GM18907 (cell line): Measurements from ENCODE around the gene FLNB.

ENCODE experiments used
- ATAC-seq: cut with Tn5 transposase; IDR thresholded peaks from one replicate; pipeline ENCODE4 v1.9.1; 2021; ENCODE audit warnings: mild to moderate bottlenecking, moderate library complexity; ENCODE audit not compliant: unreplicated experiment

Gene FLNB

DNA sequence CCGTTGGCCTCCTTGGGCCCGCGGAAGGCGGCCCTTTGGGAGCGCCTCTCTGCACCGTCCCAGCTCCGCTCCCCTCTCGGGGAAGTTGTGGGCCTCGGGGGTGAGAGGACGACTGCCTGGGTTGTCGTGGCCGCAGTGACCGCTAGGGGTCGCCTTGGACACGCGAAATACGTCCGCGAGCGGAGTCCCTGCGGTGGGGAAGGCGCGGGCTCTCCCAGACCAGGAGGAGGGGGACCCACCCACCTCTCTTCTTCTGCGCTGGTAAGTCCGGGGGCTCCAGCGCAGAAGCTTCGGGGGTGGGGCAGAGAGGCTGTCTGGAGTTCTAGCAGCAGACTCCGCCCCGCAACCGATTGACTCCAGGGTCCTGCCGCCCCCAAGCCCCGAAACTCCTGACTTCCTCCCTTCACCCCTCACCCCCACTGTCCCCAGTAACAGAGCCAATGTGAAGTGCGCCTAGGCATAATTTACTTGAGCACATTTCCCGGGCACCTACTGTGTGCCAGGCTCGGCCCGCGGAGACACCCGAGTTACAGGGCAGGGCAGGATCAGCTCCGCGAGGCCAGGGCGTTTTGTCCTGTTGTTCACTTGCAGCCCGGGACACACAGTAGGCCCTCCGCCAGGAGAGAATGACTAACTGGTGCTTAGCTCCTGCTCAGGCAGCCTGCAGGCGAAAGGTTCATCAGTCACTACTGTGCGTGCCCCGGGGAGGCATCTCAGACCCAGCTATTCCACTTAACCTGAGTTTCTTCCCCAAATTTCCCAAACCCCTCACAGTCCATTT, 169.7 kb downstream of the FLNB start:
- peak; percentile 72 for ATAC-seq

DNA sequence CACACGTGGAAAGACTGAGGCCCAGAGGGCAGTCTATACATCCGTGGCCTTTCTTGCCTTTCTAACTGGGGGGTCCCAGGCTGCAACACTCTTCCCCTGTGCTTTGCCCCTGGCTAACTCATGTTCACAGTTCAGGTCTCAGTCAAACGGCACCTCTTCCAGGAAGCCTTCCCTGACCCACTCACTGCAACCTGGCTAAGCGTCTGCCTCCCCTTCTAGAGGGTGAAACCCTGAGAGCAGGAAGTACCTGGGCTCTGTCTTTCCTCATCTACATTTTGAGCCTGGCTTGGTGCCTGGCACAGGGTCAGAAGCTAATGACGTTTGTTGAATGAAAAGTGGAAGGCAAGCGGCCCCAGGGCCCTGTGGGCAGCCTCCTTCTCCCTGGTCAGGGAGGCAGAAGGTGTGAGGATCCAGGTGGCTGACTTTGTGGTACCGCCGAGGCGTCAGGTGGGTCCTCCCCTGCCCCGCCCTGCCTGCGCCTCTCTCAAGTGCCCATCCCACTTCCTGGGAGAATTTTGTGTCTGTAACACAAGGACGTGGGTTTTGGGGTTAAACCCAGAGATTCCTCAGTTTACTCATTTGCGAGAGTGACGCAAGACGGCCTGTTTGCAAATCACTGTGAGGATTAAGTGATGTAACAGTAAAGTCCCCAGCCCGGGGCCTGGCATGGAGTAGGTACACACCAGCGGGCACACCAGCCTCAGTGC, 170.5 kb downstream of the FLNB start:
- ATAC-seq: no peak

DNA sequence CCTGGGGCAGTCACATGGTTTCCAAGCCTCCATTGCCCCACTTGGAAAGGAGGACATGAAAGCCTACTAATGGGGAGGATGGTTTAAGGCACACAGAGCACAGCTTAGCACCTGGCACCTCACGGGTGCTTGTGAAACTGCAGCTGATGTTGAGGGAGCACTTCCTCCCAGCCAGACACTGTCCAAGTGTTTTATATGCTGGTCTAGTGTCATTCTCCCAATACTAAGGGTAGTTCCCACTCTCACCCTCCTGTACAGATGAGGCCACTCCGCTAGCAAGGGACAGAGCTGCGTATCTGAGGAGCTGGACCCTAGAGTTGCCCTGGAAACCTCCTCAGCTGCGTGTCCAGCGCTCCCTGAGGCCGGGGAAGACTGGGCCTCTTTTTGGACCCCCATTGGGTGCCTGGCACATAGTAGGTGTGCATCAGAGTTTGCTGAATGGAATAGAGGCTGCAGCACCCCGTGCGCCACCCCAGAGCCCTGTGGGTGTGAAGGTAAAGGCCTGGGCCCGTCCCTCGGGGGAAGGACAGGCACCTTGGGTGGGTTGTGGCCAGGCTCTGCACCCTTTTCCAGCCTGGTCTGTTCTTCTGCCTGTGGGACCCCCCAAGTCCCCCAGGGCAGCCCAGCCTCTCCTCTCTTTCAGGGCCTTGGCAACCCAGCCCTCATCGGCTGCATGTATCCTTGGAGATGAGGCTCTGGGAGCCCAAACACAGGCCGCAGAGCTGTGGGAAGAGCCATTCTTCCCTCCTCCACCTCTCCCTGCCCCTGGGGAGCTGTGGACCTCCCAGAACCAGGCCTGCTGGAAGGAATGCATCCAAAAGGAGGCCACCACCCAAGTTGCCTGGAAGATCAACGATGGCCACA, 171.2 kb downstream of the FLNB start:
- ATAC-seq: no peak

DNA sequence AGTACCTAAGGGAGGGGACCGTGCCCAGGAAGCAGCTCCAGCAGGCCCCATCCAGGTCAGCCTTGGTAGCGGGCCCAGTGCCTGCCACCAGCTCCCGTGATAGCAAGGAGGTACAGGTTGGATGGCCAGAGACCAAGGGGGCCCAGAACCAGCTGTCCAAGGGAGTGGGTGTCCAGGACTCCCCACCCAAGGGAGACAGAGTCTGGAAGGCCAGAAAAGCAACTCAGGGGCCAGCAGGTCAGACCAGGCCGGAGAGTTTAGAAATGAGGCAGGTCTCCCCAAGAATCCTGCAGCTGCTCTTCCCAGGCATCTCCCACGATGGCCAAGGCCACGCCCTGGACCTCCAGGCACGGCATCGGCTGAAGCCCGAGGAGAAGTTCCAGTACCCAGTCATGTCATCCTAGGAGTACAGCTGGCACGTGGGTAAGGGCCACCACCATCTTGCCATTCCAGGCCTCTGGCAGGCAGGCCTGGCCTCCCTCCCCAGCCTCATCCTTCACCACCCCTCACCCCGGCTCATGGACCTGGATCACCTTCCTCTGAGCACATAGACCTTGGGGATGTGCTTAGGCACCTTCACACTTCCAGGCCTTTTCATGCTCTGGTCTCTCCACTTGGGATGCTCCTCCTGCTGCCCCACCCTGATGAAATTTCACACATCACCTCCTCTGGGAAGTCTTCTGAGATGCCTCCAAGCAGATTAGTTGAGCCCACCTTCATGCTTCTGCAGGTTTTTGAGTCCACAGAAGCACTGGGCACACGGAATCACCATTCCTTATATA, 172.1 kb downstream of the FLNB start:
- no peak for ATAC-seq

DNA sequence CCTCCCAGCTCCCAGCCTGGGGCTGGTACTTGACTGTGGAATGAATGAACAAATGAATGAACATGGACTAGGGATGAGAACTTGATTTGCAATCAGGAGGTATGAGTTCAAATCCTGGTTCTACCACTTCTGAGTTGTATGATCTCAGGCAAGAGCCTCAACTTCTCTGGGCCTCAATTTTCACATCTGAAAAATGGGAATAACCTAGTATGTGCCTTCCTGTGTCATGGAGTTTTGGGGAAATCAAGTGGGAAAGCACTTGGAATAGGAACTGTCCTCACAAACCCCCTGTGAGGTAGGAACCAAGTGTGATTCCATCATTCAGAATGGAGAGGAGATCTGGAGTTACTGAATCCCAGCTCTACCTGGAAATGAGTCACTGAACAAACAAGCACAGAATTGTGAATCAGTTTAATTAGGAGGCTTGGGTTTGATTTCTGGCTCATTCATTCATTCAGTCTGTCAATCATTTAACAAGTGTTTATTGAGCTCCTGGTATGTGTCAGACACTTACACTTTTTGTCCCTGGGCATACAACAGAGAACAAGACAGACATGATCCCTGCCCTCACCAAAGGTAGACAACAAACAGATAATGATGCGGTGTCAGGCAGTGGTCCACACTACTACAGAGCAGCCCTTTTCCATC, 172.8 kb downstream of the FLNB start:
- ATAC-seq: no peak

DNA sequence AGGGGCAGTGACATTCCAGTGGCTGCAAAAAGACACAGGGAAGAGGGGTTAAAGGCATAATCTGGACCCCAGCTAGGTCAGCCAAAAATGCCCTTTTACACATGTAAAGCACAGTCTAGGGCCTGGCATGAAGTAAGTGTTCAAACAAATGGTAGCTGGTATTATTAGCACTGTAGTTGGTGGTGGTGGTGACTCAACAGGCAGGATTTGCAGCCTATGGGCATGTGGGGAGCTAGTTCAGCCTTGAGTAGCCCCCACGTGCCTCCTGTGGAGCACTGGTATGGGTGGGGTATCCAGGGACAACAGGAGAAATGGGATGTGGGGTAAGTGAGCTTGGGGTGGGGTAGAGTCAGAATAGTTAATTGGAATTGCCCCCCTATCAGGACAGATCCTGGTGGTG, 175.0 kb downstream of the FLNB start:
- ATAC-seq: no peak

DNA sequence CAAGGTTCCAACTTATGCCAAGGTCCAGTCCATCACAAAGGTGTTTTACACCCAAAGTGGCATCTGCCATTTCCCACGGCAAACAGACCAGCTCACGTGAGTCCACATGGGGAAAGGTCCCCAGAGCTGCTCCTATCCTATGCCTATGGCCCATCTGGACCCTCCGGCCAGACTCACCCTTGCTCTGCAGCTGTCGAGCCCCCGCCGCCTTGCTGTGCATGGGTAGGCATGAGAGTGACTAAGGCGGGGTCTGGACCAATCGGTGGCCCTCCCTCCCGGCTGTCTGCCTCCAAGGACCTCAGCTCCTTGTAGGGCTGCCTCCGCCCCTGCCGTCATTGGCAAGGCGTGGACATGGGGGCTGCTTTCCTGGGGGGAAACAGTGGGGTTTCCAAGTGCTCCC, 175.7 kb downstream of the FLNB start:
- no peak for ATAC-seq

DNA sequence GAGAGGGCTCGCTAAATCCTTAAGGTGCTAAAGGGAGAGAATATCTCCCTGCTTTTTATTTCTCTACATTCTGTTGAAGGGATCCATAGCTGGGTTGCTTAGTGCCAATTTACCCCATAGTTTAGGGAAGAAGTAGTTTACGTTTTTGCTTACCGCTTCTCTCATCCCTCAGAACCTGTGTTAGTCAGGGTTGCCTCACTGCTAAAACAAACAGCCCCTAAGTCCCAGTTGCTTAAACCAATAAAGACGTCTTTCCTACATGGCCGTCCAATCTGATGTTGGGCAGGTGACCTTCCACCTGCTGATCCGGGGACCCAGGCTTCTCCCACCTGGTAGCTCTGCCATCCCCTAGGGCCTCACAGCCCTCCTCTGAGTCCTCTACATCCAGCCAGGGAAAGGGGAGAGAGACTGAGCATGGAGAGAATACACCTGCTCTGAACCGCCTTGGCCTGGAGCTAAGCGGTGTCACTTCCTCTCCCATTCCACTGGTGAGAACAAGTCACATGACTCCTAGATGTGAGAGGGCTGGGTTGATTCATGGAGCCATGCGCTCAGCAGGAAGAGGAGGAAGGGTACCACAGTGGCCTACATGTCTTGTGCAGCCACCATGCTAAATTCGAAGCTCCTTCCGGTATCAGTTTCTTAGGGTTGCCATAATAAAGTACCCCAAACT, 176.2 kb downstream of the FLNB start:
- ATAC-seq: no peak

DNA sequence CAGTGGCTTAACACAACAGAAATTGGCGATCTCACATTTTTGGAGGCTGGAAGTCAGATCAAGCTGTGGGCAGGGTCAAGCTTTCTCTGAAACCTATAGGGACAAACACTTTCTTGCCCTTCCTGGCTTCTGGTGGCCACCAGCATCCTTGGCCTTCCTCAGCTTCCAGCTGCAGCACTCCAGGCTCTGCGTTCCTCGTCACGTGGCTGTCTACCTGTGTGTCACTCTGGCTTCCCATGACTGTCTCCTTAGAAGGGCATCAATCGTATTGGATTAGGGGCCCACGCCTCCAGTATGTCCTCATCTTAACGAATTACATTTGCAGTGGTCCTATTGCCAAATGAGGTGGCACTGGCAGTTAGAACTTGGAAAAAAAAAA, 176.7 kb downstream of the FLNB start:
- ATAC-seq: no peak

DNA sequence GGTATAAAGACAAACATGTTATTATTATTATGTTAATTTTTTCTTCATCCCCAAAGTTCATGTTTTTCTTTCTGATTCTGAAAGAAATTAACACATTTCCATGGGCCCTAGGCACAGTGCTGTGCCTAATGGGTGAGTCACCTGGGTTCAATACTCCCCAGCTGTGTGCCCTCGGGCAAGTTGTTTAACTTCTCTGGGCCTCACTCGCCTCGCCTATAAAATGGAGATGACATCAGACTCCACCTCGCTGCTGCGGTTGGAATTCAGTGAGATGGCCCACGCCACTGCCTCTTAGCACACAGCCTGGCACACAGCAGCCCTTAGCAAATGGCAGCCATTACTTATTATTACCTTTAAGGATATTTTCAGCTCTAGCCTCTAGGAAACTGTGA, 179.9 kb downstream of the FLNB start:
- ATAC-seq: no peak

DNA sequence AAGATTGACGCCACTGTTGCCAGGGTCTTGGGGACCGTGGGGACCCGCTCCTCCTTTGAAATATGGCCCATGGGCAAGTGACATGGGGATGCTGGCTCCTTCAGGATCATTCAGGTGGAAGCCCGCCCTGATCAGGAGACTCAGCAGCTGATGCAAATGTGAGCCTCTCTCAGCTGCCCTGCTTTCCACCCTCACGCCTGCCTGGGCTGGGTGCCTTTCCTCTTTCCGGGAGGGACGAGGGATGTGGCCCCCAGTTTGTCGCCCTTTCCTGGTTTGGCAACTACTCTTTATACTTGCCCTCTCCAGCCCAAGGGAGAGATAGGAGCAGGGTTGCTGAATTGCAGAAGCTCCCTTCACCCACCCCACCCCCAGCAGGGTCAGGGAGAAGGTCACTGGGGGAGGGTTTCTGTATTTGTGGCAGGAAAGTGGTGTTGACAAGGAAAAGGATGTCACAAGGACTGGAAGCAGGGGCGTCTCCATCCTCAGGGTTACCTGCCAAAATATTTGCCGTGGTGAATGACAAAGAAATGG, 180.8 kb downstream of the FLNB start:
- no peak for ATAC-seq

DNA sequence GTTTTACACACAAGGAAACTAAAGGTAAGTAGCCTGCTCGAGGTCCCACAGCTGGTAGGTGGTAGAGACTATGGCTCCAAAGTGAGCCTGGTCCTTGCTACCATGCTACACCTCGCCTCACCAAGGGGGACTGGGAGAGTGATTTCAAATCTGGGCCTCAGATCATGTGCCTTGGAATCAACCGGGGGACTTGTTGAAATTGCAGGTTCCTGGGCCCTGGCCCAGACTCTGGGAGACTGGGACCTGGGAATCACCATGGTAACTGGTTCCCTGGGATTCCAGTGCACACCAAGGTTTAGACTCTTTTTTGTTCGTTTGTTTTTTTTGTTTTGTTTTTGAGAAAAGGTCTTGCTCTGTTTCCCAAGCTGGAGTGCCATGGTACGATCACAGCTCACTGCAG, 181.5 kb downstream of the FLNB start:
- ATAC-seq: no peak

DNA sequence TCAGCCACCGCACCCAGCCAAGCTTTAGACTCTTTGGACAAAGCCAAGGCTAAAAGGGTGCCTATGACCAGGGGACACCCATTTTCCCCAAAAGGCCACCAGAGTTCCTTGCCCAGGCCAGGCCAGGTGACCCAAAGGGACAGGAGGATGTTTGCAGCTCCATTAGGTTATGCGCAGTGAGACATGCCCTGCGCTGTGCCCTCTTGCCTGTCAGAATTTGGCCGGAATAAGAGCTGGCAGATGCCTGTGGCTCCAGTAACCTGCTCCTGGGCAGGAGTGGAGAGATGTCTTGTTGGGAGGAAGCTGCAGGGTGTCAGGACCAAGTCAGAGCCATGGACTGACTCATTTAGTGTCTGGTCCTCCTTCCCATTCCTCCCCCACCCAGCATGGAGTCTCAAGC, 182.1 kb downstream of the FLNB start:
- no peak for ATAC-seq

DNA sequence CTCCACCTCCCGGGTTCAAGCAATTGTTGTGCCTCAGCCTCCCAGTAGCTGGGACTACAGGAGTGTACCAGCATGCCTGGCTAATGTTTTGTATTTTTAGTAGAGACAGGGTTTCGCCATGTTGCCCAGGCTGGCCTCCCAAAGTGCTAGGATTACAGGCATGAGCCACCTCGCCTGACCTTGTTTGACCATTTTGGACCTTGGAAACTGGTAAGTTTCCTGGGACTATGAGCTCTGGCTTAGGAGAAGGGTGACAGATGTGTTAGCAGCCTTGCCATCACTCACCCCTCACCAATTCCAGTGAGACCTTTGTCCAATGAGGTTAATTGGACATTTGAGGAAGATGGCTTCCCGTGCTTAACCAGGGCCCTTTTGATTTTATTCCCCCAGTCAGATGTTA, 182.7 kb downstream of the FLNB start:
- no peak for ATAC-seq

DNA sequence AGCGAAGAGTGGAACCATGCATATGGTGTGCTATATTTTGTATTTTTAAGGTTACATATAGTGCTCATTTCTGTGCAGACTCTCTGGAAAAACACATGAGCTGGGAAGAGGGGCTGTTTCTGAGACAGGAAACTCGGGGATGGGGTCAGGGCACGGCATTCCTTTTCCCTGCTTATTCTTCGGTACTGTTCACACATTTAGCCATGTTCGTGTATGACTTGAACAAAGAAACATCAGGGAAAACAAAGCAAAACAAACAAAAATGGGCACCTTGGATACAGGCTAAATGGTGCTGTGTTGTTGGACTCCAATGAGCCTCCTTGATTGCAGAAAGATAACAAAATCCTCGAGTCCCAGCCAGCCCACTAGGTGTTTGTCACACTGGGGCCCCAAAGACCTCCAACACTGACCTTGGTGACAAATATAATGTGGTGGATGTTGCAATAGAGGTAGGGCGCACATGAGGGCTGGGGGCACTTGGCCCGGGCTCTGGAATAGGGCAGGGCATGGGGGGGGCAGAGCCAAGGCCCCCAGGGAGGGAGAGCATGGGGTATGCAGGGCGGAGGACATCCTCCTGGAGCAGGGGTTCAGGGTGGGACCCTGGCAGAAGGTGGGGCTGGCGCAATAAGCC, 183.3 kb downstream of the FLNB start:
- ATAC-seq: no peak

DNA sequence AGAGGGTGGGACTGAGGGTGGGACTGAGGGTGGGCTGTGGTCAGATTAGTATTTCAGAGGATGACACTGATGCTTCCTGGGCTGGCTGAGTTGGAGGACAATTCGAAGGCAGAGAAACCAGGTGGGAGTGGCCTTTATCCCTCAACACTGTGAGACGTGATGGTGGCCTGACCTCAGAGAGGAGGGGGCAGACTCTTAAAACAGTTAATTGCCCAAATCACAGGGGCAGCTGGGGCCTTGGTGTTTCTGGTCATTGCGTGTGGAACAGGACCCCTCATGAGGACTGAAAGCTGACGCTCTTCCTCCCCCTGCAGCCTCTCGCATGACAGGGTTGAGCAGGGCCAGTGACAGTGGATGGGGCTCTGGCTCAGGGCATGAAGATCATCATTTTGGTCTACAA, 183.8 kb downstream of the FLNB start:
- no peak for ATAC-seq

DNA sequence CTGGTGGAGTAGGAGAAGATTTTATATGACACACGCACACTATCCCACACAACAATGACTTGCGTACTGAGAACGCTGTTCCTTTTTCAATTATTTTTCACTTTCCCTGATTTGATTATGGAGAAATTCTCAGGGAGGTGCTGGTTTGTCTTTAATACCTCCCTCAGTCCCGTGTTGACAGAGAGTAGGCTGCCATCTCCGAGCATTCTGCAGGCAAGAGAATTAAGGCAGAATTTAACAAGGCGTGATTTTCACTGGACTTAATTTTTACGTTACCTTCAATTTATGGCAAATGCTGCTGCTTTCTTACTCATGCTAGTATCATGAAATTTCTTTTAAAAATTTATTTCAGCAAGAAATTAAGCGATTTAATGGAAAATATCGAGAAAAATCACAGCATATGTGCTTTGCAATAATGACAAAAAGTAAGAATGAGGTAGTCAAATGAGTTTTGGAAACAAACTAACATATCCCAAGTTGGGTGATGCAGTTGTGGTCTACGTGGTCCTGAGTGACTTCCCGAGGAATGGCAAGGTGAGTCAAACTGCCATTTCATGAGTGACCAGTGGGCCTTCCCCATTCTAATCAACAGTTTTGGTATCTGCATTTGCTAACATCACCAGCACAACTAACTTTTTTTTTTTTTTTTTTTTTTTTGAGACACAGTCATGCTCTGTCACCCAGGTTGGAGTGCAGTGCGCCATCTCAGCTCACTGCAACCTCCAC, 185.6 kb downstream of the FLNB start:
- no peak for ATAC-seq

DNA sequence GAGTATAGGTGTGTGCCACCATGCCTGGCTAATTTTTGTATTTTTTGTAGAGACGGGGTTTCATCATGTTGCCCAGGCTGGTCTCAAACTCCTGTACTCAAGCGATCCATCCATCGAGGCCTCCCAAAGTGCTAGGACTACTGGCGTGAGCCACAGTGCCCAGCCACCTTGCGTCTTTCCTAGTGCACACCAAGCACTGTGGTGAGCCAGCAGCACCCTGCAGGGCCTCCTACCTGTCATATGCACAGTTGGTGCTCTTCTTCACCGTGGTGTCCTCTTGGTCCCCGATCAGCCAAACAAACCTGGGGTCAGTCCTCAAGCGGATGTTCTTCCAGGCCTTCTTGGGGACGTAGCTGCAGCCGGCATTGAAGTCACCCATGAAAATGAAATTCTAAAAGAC, 189.4 kb downstream of the FLNB start:
- no peak for ATAC-seq

DNA sequence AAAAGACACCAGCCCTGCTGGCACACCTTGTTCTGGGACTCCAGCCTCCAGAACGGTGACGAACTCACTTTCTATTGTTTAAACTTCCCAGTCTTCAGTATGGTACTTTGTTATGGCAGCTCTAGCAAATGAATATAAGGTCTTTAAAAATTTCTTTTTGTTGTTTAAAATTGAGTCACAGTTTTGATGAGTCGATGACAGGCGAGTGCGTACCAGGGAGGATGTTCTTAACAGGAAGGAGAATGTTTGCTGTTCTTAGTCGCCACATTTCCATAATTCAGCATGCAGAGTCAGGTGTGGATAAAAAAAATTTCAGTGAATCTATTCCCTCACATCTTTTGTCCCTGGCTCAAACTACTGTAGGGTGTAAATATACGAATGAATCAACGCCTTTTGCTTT, 190.1 kb downstream of the FLNB start:
- ATAC-seq: no peak
